ENCODE data around the gene WNK2.

DNA sequence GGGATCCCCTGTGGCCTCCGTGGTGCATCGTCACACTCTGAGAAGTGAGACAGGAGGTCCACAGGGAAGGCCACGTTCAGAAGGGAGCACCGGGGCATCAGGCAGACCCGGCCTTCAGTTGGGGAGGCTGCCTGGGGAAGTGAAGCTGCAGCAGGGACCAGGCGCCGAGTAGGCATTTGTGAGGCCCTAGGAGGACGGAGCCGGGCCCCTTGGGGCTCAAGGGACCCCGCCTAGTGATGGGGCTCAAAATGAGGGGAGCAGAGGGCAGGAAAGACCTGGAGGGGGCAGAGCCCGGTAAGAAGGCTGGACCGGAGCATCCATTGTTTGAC, 182.1 kb downstream of the WNK2 start:
- TF ChIP-seq CBX8 (IDR thresholded peaks at IDR 0.05) (no peak), NFE2L2 (conservative IDR thresholded peaks at IDR 0.05; ENCODE audit: low read length) (no peak), SMC3 (IDR thresholded peaks at IDR 0.05) (no peak), MYC (IDR thresholded peaks at IDR 0.05; ENCODE audit: borderline replicate concordance, low read length) (no peak), CHD4 (IDR thresholded peaks at IDR 0.05; ENCODE audit: borderline replicate concordance) (no peak)
- TF ChIP-seq, protein P1, sequence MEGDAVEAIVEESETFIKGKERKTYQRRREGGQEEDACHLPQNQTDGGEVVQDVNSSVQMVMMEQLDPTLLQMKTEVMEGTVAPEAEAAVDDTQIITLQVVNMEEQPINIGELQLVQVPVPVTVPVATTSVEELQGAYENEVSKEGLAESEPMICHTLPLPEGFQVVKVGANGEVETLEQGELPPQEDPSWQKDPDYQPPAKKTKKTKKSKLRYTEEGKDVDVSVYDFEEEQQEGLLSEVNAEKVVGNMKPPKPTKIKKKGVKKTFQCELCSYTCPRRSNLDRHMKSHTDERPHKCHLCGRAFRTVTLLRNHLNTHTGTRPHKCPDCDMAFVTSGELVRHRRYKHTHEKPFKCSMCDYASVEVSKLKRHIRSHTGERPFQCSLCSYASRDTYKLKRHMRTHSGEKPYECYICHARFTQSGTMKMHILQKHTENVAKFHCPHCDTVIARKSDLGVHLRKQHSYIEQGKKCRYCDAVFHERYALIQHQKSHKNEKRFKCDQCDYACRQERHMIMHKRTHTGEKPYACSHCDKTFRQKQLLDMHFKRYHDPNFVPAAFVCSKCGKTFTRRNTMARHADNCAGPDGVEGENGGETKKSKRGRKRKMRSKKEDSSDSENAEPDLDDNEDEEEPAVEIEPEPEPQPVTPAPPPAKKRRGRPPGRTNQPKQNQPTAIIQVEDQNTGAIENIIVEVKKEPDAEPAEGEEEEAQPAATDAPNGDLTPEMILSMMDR (IDR thresholded peaks at IDR 0.05) = no peak
- TF ChIP-seq, protein P2, sequence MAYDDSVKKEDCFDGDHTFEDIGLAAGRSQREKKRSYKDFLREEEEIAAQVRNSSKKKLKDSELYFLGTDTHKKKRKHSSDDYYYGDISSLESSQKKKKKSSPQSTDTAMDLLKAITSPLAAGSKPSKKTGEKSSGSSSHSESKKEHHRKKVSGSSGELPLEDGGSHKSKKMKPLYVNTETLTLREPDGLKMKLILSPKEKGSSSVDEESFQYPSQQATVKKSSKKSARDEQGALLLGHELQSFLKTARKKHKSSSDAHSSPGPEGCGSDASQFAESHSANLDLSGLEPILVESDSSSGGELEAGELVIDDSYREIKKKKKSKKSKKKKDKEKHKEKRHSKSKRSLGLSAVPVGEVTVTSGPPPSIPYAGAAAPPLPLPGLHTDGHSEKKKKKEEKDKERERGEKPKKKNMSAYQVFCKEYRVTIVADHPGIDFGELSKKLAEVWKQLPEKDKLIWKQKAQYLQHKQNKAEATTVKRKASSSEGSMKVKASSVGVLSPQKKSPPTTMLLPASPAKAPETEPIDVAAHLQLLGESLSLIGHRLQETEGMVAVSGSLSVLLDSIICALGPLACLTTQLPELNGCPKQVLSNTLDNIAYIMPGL (CRISPR knock-in tag; IDR thresholded peaks at IDR 0.05; ENCODE audit: borderline replicate concordance) = no peak
- TF ChIP-seq, protein P3, sequence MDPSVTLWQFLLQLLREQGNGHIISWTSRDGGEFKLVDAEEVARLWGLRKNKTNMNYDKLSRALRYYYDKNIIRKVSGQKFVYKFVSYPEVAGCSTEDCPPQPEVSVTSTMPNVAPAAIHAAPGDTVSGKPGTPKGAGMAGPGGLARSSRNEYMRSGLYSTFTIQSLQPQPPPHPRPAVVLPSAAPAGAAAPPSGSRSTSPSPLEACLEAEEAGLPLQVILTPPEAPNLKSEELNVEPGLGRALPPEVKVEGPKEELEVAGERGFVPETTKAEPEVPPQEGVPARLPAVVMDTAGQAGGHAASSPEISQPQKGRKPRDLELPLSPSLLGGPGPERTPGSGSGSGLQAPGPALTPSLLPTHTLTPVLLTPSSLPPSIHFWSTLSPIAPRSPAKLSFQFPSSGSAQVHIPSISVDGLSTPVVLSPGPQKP (IDR thresholded peaks at IDR 0.05; ENCODE audit: low read depth, low read length) = no peak
- TF ChIP-seq, protein P4, sequence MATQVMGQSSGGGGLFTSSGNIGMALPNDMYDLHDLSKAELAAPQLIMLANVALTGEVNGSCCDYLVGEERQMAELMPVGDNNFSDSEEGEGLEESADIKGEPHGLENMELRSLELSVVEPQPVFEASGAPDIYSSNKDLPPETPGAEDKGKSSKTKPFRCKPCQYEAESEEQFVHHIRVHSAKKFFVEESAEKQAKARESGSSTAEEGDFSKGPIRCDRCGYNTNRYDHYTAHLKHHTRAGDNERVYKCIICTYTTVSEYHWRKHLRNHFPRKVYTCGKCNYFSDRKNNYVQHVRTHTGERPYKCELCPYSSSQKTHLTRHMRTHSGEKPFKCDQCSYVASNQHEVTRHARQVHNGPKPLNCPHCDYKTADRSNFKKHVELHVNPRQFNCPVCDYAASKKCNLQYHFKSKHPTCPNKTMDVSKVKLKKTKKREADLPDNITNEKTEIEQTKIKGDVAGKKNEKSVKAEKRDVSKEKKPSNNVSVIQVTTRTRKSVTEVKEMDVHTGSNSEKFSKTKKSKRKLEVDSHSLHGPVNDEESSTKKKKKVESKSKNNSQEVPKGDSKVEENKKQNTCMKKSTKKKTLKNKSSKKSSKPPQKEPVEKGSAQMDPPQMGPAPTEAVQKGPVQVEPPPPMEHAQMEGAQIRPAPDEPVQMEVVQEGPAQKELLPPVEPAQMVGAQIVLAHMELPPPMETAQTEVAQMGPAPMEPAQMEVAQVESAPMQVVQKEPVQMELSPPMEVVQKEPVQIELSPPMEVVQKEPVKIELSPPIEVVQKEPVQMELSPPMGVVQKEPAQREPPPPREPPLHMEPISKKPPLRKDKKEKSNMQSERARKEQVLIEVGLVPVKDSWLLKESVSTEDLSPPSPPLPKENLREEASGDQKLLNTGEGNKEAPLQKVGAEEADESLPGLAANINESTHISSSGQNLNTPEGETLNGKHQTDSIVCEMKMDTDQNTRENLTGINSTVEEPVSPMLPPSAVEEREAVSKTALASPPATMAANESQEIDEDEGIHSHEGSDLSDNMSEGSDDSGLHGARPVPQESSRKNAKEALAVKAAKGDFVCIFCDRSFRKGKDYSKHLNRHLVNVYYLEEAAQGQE (IDR thresholded peaks at IDR 0.05) = no peak
